Chondrocyte (in vitro differentiated cells): ENCODE measurements around the gene CST3. TPM values are rescaled to one million over a fixed set of nuclear protein-coding genes. Genes with fewer than 3 reads are reported as not detected.

Experiments used
- DNase-seq: peaks from one replicate; pipeline ENCODE4 v3.0.0; 2021; ENCODE audit warnings: mixed read lengths, low spot score
- H3K27ac Mint-ChIP-seq: one replicate; pipeline ENCODE4 v1.8.0; 2021; ENCODE audit warnings: mild to moderate bottlenecking, moderate library complexity, mixed read lengths; ENCODE audit not compliant: unreplicated experiment
- H3K27me3 Mint-ChIP-seq: 2 replicates; pipeline ENCODE4 v1.8.0; 2021; ENCODE audit warnings: low read depth, mixed read lengths
- H3K36me3 Mint-ChIP-seq: 2 replicates; pipeline ENCODE4 v1.8.0; 2021; ENCODE audit warnings: low read depth, mixed read lengths
- H3K4me1 Mint-ChIP-seq: 2 replicates; pipeline ENCODE4 v1.8.0; 2021; ENCODE audit warnings: low read depth, mild to moderate bottlenecking, mixed read lengths
- H3K4me3 Mint-ChIP-seq: one replicate; pipeline ENCODE4 v1.8.0; 2021; ENCODE audit warnings: mild to moderate bottlenecking, moderate library complexity, mixed read lengths; ENCODE audit not compliant: unreplicated experiment
- H3K9me3 Mint-ChIP-seq: 2 replicates; pipeline ENCODE4 v1.8.0; 2021; ENCODE audit warnings: low read depth, mixed read lengths
- total RNA-seq: library from RNA; stranded (reverse); gene quantifications from 3 replicates; pipeline ENCODE4 v1.2.1, GENCODE V29; 2021
- TF ChIP-seq, protein P1 (sequence below): fragments of 200-600 bp; sonication (generic); IDR thresholded peaks from 2 replicates; pipeline ENCODE4 v1.5.0; 2021; ENCODE audit warnings: antibody characterized with exemption, mild to moderate bottlenecking, moderate library complexity

Gene CST3
- total RNA-seq, 1 donor from 2014 or later: 487 TPM

DNA sequence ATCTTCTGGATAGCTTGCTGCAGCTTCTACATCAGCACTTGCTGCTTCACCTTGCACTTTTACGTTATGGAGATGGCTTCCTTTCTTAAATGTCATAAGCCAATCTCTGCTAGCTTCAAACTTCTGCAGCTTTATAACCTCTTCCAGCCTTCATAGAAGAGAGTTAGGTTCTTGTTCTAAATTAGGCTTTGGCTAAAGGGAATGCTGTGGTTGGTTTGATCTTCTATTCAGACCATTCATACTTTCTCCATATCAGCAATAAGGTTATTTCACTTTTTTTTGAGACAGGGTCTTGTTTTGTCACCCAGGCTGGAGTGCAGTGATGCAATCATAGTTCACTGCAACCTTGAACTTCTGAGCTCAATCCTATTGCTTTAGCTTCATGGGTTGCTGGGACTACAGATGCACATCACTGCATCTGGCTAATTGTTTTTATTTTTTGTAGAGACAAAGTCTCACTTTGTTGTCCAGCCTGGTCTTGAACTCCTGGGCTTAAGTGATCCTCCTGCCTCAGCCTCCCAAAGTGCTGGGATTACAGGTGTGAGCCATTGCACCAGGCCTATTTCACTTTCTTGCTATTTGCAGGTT lies 12.2 kb upstream of the CST3 start:
- no peak for DNase-seq
- Mint-ChIP-seq H3K36me3 (no peaks in the 10 kb centered on the region), H3K4me3 (no peak overlapping the region), H3K27me3 (no peaks in the 10 kb centered on the region), H3K27ac (no peak overlapping the region), H3K4me1 (peaks cover 16% of the 10 kb centered on the region), H3K9me3 (no peaks in the 10 kb centered on the region)
- TF ChIP-seq, protein P1, sequence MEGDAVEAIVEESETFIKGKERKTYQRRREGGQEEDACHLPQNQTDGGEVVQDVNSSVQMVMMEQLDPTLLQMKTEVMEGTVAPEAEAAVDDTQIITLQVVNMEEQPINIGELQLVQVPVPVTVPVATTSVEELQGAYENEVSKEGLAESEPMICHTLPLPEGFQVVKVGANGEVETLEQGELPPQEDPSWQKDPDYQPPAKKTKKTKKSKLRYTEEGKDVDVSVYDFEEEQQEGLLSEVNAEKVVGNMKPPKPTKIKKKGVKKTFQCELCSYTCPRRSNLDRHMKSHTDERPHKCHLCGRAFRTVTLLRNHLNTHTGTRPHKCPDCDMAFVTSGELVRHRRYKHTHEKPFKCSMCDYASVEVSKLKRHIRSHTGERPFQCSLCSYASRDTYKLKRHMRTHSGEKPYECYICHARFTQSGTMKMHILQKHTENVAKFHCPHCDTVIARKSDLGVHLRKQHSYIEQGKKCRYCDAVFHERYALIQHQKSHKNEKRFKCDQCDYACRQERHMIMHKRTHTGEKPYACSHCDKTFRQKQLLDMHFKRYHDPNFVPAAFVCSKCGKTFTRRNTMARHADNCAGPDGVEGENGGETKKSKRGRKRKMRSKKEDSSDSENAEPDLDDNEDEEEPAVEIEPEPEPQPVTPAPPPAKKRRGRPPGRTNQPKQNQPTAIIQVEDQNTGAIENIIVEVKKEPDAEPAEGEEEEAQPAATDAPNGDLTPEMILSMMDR: no peak

GRCh38 chr20:23649242-23649641 lies 11.5 kb upstream of the CST3 start:
- Mint-ChIP-seq H3K36me3 (no peaks in the 10 kb centered on the region), H3K9me3 (no peaks in the 10 kb centered on the region), H3K27me3 (no peaks in the 10 kb centered on the region), H3K4me1 (peaks cover 16% of the 10 kb centered on the region), H3K27ac (no peak overlapping the region), H3K4me3 (no peak overlapping the region)
- DNase-seq: no peak
- TF ChIP-seq, protein P1: no peak

DNA sequence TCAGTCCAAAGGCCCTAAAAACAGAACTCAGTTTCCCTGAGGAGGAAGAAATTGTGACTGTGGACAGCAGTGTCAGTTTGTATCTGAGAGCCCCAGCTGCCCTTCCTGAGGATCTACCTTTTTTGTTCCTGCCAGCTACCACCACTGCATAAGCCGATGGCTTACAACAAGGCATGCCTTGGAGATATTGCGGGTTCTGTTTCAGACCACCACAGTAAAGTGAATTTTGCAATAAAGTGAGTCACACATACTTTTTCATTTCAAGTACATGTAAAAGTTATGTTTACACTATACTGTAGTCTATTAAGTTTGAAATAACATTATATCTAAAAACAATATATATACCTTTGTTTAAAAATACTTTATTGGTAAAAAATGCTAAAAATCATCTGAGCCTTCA lies 9.6 kb upstream of the CST3 start:
- no peak for DNase-seq
- no peaks in the 10 kb centered on the region for H3K9me3 Mint-ChIP-seq
- H3K4me3 Mint-ChIP-seq: no peak overlapping the region
- H3K36me3 Mint-ChIP-seq: no peaks in the 10 kb centered on the region
- no peak overlapping the region for H3K27ac Mint-ChIP-seq
- TF ChIP-seq, protein P1: no peak
- no peaks in the 10 kb centered on the region for H3K27me3 Mint-ChIP-seq
- peaks cover 10% of the 10 kb centered on the region for H3K4me1 Mint-ChIP-seq

GRCh38 chr20:23646106-23646873 lies 8.5 kb upstream of the CST3 start:
- TF ChIP-seq, protein P1: no peak
- Mint-ChIP-seq H3K9me3 (no peaks in the 10 kb centered on the region), H3K4me3 (no peak overlapping the region), H3K27ac (no peak overlapping the region), H3K36me3 (no peaks in the 10 kb centered on the region), H3K4me1 (peaks cover 16% of the 10 kb centered on the region), H3K27me3 (no peaks in the 10 kb centered on the region)
- no peak for DNase-seq

GRCh38 chr20:23645575-23645974 lies 7.8 kb upstream of the CST3 start:
- TF ChIP-seq, protein P1: no peak
- no peak for DNase-seq
- Mint-ChIP-seq H3K4me1 (peaks cover 16% of the 10 kb centered on the region), H3K27ac (no peak overlapping the region), H3K27me3 (no peaks in the 10 kb centered on the region), H3K4me3 (no peak overlapping the region), H3K36me3 (no peaks in the 10 kb centered on the region), H3K9me3 (no peaks in the 10 kb centered on the region)
